HG03135 (cell line): ENCODE results near the gene TSPAN7.

ENCODE experiments used
- ATAC-seq: cut with Tn5 transposase; IDR thresholded peaks from one replicate; pipeline ENCODE4 v1.9.1; 2021; ENCODE audit warnings: mild to moderate bottlenecking, moderate library complexity; ENCODE audit not compliant: unreplicated experiment

TSPAN7 gene

DNA sequence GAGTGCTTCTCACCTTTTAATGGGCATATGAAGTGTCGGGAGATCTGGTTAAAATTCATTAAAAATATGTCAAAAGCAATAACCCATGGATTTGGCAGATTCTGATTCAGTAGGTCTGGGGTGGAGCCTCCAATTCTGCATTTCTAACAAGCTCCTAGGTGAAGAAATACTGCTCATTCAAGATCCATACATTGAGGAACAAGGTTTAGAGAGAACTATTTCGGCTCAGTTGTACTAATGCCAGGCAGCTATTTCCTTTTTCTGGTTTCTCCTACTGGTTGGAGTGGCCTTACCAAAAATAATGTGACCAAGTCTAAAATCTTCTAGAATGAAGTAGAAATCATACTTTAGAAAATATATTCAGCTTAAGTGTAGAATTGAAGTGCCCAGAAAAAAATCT, 117.5 kb downstream of the TSPAN7 start:
- no peak for ATAC-seq

DNA sequence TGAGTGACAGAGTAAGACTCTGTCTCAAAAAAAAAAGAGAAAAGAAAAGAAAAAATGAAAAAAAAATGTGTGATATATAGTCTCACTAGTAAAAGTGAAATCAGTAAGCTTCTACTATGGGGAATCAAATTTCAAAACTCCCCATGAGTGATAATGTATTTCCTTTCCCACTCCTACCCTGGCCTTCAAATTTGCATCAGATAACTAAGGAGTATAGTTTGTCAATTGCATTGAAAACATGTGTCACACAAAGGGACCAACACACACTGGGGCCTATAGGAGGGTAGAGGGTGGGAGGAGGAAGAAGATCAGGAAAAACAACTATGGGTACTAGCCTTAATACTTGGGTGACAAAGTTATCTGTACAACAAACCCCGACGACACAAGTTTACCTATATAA, 118.4 kb downstream of the TSPAN7 start:
- no peak for ATAC-seq

DNA sequence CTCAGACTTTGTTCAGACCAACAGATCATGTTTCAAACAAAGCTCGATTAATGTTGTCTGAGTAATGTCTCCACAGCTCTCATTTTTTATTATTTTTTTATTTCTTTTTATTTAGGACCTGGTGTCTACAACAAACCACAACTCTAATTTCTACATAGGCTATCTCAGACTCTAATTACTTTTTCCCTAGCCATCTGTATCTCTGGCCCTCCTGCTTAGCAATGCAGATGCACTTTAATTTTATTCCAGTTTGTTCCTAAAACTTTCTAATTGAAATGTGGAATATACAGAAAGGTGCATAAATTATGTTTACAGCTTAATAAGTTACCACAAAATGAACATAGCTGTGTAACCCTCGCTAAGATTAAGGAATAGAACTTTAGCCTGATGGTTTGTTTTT, 120.8 kb downstream of the TSPAN7 start:
- ATAC-seq = no peak

DNA sequence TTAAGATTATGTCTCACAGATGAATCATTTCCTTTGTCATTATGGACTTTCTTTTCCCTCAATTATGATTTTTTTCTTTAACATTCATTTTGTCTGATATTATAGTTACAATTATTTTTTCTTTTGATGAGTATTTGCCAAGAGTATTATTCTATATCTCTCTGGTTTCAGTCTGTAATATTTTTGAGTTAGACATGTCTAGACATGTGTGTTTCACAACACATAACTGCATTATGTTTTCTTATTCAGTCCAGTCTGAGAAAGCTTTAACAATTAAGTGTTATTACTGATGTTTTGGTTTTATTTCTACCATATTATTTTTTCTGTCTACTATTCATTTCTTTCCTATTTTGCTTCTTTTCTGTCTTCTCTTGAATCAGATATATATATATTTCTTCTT, 131.6 kb downstream of the TSPAN7 start:
- no peak for ATAC-seq

DNA sequence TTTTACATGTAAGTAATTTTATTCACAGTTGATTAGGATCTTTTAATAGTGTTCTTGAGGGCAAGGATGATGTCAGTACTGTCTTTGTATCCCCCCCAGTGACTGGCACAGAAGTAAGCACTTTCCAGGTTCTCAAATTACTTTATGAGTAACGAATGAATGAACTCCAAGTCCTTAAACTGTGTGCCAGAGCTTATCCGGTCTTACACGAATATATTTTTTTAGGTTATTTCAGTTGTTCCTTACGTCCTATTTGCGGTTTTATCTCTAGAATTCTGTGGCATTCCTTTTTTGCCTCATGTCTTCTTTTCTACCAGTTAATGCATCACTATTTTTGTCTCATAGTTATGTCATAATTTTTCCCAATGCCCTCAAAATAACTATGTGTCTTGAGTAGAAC, 133.1 kb downstream of the TSPAN7 start:
- no peak for ATAC-seq

DNA sequence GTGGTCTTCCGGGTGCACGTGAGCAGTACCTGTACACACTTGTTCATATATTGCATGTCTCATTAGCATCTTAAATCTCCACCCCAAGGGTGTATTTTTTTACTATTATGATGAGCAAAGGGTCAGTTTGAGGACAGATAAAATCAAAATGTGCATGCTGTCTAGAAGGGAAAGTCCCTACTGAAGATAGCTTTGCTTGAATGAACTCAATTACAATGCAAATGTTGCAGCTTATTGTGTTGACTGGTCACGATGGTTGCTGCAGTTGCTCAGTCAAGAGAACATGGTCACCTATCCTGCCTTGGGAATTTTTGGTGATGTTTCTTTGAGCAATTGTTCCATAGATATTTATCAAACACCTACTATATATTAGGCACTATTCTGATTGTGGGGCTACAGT, 136.1 kb downstream of the TSPAN7 start:
- ATAC-seq = no peak

DNA sequence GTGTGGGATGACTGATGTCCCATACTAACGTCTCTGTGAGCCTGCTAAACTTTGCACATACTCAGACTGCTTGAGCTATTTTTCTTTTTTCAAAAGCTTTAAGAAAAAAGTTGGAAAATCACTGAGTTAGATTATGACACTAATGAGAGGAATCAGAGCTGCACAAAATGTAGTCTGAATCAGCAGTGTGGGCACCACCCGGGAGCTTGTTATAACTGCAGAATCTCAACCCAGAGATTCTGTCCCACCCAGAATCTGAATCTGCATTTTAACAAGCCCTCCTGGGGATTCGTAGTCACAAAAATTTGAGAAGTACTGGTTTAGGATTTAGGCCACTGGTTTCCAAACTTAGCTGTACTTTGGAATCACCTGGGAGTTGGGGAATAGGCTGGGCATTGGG, 137.8 kb downstream of the TSPAN7 start:
- no peak for ATAC-seq

DNA sequence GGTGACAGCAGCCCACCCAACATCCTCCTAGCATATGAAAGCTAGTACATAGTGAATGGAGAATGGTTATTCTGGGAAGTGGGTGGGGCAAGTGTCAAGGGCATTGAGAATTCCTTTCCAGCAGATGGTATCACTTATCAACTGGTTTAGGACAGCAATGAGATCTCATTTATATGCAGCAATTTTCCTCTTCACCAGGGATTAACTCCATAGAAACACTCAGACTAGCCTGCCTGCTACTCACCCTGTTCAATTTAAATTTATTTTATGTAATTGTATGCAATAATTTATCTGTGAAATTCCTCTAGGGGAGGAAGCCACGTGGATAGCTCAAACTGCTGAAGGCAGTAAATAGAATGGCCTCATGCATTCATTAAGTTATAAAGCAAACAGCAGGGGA, 138.4 kb downstream of the TSPAN7 start:
- ATAC-seq = no peak

DNA sequence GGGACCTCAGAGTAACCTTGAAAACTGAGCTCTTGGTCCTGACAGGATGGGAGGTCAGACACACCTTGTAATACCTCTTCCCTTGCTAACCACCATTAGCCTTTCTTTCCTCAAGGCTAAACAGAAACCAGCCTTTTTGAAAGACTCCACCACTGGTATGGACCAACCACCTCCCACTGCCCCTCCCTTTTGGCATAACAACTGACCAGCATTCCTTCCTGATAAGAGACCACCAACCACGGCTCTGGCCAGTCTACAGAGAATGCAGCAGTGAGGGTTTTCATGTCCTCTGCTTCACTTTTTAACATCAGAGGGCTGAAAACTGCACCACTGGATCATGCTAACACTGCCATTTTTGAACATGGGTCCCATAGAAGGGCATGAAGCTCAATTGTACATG, 139.7 kb downstream of the TSPAN7 start:
- no peak for ATAC-seq

DNA sequence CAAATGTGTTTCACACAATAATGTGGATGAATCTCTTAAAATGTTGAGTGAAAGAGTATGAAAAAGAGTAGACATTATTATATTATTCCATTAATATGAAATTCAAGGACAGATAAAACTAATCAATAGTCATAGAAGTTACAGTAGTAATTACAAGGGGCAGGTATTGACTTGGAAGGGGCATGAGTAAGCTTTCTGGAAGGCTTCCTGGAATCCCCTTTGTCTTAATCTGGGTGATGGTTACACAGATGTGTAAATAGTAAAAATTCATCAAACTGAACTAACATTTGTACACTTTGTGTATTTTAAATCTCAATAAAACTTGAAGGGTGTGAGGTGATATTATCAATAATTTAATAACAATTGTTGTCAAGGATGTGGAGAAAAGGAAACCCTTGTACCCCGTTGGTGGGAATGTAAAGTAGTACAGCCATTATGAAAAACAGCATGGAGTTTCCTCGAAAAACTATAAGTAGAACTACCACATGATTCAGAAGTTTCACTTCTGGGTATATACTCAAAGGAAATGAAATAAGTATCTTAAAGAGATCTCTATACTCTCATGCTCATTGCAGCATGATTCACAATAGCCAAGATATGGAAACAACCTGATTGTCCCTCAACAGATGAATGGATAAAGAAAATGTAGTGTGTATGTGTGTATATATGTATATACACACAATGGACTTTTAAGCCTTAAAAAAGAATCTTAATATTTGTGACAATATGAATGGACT, 143.0 kb downstream of the TSPAN7 start:
- no peak for ATAC-seq

DNA sequence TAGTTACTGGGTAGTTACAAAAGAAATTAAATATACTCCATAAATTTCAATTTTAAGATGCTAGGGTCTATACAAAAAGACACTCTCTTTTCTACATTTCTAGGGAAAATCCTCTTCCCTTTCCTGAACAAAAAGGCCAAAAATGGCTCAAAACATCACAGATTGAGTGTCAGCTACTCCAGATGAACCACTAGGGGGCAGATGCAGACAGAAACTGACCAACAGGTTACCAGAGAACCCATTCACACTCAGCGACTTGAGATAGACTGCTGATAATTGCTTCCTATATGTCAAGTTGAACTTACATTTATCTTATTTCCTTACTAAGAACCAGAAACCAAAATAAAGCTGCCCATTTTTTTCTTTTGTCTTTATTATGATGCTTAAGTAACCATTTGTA, 156.5 kb downstream of the TSPAN7 start:
- no peak for ATAC-seq

DNA sequence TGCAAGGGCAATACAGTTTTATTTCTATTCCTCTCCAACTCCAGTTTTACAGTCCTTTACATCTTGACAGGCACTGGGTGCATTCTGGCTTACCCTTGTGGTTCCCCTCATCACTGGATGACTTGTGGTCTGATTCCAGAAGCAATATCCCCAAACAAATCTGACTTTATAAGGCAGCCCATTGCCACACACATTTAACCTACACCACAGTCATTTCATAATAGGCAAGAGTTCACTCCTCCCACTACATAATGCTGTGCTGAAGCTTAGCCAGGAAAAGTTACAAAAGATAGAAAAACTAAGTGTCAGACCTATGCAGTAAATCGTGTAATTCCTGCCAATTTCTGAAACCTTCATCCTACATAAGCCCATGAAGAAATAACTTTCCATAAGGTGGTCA, 157.0 kb downstream of the TSPAN7 start:
- no peak for ATAC-seq

DNA sequence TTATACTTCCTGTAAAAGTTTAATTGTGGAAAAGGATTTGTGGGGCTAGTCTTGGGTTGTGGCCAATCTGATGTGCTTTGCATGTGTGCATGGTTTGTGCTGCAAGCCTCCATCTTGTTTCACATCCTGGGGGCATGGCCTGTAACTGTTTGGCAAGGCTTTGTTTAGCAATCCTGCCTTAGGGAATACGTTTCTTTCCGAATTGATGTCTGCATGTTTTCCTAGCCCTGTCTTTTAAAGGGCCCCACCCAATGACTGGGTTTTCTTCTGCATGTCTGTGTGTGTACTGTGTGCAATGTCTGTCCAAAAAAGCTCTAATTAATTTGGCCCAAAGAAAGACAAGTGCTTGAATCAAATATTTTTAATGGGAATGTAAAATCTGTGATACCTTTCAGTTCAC, 165.3 kb downstream of the TSPAN7 start:
- no peak for ATAC-seq

DNA sequence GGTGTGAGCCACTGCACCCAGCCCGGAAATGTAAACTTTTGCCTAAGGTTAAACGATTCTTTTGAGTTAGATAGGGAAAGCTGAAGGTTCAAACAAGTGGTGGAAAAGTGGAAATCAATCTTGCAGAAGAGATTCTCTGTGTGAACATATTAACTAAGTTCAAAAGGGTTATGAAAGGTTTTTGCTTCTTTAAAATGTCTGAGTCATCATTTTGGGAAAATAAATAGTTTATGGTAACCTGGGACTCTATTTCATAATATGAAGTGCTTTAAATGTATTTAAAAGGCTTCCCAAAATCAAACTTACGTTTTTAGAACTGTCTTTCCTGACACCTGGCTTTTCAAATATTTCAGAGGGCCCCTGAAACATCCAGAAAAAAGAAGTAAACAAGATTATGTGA, 166.3 kb downstream of the TSPAN7 start:
- ATAC-seq = no peak

DNA sequence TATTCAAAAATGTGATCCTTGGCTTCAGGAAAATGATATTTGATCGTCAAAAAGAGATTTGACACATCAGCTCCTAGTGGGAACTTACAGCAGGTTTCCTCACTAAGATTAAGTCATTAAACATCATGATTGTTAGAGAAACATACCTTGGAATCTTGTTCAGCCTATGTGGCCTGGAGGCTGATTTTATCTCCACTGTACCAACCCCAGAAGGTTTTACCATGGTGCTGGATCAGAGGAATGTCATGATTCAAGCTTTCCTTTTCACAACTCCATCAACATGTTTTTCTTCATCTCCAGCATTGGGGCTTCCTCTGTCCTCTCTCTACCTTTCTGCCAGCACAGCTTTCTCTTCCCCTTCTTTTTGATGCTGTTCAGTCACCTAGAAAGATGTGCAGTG, 171.5 kb downstream of the TSPAN7 start:
- ATAC-seq = no peak
